ENCODE results near the gene PLAA.
A peak's percentile ranks its signal among the peaks of the same experiment; 100 is the strongest.

DNA sequence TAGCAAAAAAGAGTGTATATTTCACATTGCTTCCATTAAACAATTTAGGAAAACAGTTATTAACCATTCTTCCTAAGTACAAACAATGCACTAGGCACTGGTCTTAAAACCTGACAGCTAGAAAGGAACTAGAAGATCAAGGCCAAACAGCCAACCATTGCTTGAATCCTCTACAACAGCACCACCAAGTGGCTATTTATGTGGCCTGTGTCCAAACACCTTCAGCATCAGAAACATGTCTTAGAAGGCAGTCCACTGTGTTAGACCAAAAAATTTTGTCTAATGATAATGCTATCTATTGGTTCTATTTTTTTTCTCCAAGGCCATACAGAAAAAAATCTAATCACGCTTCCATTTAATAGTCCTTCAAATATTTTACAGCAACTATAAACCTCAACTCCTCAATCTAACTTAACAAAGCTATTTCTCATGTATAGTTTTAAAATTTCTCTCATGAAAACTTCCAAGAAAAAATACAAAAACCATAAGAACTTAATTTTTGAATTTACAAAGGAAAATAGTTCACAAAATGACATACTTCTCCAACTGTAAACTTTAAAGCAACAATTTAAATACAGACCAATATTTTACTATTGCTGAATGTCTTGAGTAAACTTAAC is 90.5 kb downstream of the PLAA start:
- peak in 4 of 6 experiments; percentile 54 to 67 (median 61) for TF ChIP-seq CTCF (IDR thresholded peaks at IDR 0.05)
- no peak for TF ChIP-seq POLR2A (IDR thresholded peaks at IDR 0.05)

All from thyroid gland (tissue), 4 donors.